ENCODE measurements around the gene OR14A2. TPM values are rescaled to one million over a fixed set of nuclear protein-coding genes. Genes with fewer than 3 reads are reported as not detected.
"Not testable (repeated sequence)": the region's sequence is repeated elsewhere in the genome, so short reads cannot be mapped to it uniquely, and the experiment has no call there.

The OR14A2 gene
- total and polyA plus RNA-seq, 2 donors (not counting 1 experiment from before 2014, with no cell fraction given): not detected

DNA sequence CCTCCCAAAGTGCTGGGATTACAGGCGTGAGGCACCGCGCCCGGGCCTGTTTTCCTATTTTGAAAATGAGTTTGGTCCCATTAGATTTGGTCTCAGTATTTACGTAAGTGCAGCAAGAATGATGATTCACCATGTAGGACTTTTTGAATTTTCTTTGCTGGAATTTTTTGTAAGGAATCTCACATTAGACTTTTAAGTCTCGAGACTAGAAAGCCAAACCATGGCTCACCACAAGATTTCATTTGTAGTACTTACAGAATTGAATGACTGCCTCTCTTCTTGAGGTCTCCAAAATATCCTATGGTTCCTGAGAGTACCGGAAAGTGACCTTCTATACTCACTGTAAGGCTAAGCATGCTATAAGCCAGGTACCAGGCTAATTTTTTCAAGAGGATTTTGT lies 325 bp downstream of the OR14A2 start:
- peak in 1 of 2 donors; percentile 68 for DNase-seq (ENCODE audit: low read depth in 2 of 2)
- Histone ChIP-seq H3K9ac (ENCODE audit: insufficient read depth, low read length) (no peak overlapping the region), H4K20me1 (ENCODE audit: control insufficient read depth, extremely low read depth, insufficient read depth, low read length) (no peaks in the 10 kb centered on the region), H3K27ac (ENCODE audit: insufficient read depth, low read length) (no peak overlapping the region), H2AFZ (ENCODE audit: low read length) (no peak overlapping the region), H3K27me3 (ENCODE audit: control insufficient read depth, insufficient read depth, low read length) (no peaks in the 10 kb centered on the region), H3K4me2 (ENCODE audit: extremely low read depth, insufficient read depth, low read length) (no peak overlapping the region), H3K36me3 (ENCODE audit: control insufficient read depth, insufficient read depth, low read length) (no peaks in the 10 kb centered on the region), H3K79me2 (ENCODE audit: control insufficient read depth, insufficient read depth, low read length) (no peaks in the 10 kb centered on the region), H3K4me3 (replicated peaks in 1 of 4; ENCODE audit: control extremely low read depth in 1 of 4, insufficient read depth in 1 of 4, low read depth in 3 of 4, low read length in 4 of 4) (no peak overlapping the region), H3K9me3 (ENCODE audit: control insufficient read depth, insufficient read depth, low read depth, low read length) (no peaks in the 10 kb centered on the region), H3K4me1 (ENCODE audit: control insufficient read depth, extremely low read depth, insufficient read depth, low read length) (no peaks in the 10 kb centered on the region)
- TF ChIP-seq EZH2 (IDR thresholded peaks at IDR 0.05; ENCODE audit: low read length, missing control alignments): no peak
- TF ChIP-seq, protein P1, sequence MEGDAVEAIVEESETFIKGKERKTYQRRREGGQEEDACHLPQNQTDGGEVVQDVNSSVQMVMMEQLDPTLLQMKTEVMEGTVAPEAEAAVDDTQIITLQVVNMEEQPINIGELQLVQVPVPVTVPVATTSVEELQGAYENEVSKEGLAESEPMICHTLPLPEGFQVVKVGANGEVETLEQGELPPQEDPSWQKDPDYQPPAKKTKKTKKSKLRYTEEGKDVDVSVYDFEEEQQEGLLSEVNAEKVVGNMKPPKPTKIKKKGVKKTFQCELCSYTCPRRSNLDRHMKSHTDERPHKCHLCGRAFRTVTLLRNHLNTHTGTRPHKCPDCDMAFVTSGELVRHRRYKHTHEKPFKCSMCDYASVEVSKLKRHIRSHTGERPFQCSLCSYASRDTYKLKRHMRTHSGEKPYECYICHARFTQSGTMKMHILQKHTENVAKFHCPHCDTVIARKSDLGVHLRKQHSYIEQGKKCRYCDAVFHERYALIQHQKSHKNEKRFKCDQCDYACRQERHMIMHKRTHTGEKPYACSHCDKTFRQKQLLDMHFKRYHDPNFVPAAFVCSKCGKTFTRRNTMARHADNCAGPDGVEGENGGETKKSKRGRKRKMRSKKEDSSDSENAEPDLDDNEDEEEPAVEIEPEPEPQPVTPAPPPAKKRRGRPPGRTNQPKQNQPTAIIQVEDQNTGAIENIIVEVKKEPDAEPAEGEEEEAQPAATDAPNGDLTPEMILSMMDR (conservative IDR thresholded peaks at IDR 0.05 in 1 of 2, IDR thresholded peaks at IDR 0.05 in 1 of 2; ENCODE audit: low read depth in 1 of 2, low read length in 2 of 2): no peak

- no peak overlapping the region for H3K4me3 ChIP-seq (replicated peaks in 1 of 4; ENCODE audit: control extremely low read depth in 1 of 4, insufficient read depth in 1 of 4, low read depth in 3 of 4, low read length in 4 of 4)
These were observed 1.5 kb downstream of the OR14A2 start for GRCh38 chr1:247746391-247746935.

DNA sequence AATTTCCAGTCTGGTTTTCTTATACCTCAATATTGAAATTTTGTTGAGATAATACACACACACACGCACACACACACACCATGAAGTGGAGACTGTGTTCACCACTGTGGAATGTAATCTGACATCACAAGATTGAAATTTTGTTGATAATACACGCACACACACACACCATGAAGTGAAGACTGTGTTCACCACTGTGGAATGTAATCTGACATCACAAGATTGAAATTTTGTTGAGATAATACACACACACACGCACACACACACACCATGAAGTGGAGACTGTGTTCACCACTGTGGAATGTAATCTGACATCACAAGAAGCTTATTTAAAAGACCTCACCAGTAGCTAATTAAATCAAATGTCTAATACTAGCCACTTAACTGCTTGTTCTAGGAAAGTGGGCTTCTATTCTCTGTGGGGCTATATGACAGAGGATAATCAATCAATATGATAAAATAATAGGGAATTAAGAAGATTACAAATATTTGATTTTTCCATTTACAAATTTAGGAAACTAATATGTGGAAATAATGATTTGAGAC lies 5.7 kb downstream of the OR14A2 start:
- not testable (repeated sequence) for H4K20me1 ChIP-seq (ENCODE audit: control insufficient read depth, extremely low read depth, insufficient read depth, low read length); H3K9me3 ChIP-seq (ENCODE audit: control insufficient read depth, insufficient read depth, low read depth, low read length); H3K9ac ChIP-seq (ENCODE audit: insufficient read depth, low read length); H3K27me3 ChIP-seq (ENCODE audit: control insufficient read depth, insufficient read depth, low read length); H3K27ac ChIP-seq (ENCODE audit: insufficient read depth, low read length); H3K4me3 ChIP-seq (replicated peaks in 1 of 4; ENCODE audit: control extremely low read depth in 1 of 4, insufficient read depth in 1 of 4, low read depth in 3 of 4, low read length in 4 of 4); H3K4me1 ChIP-seq (ENCODE audit: control insufficient read depth, extremely low read depth, insufficient read depth, low read length); H2AFZ ChIP-seq (ENCODE audit: low read length); H3K79me2 ChIP-seq (ENCODE audit: control insufficient read depth, insufficient read depth, low read length); H3K4me2 ChIP-seq (ENCODE audit: extremely low read depth, insufficient read depth, low read length); H3K36me3 ChIP-seq (ENCODE audit: control insufficient read depth, insufficient read depth, low read length)
- peak in 1 of 2 donors; percentile 76 for DNase-seq (ENCODE audit: low read depth in 2 of 2)

More at GRCh38 chr1:247746391-247746935, 1.5 kb downstream of the OR14A2 start:
- Histone ChIP-seq H4K20me1 (ENCODE audit: control insufficient read depth, extremely low read depth, insufficient read depth, low read length) (no peaks in the 10 kb centered on the region), H2AFZ (ENCODE audit: low read length) (no peak overlapping the region), H3K4me2 (ENCODE audit: extremely low read depth, insufficient read depth, low read length) (no peak overlapping the region), H3K27me3 (ENCODE audit: control insufficient read depth, insufficient read depth, low read length) (no peaks in the 10 kb centered on the region), H3K9me3 (ENCODE audit: control insufficient read depth, insufficient read depth, low read depth, low read length) (no peaks in the 10 kb centered on the region), H3K27ac (ENCODE audit: insufficient read depth, low read length) (no peak overlapping the region), H3K79me2 (ENCODE audit: control insufficient read depth, insufficient read depth, low read length) (no peaks in the 10 kb centered on the region), H3K9ac (ENCODE audit: insufficient read depth, low read length) (no peak overlapping the region), H3K4me1 (ENCODE audit: control insufficient read depth, extremely low read depth, insufficient read depth, low read length) (no peaks in the 10 kb centered on the region), H3K36me3 (ENCODE audit: control insufficient read depth, insufficient read depth, low read length) (no peaks in the 10 kb centered on the region)
- no peak for TF ChIP-seq EZH2 (IDR thresholded peaks at IDR 0.05; ENCODE audit: low read length, missing control alignments)
- TF ChIP-seq, protein P1 (conservative IDR thresholded peaks at IDR 0.05 in 1 of 2, IDR thresholded peaks at IDR 0.05 in 1 of 2; ENCODE audit: low read depth in 1 of 2, low read length in 2 of 2): no peak
- peak in 1 of 2 donors; percentile 63 for DNase-seq (ENCODE audit: low read depth in 2 of 2)

Measured in fibroblast of lung (primary cell).